GM11168 (cell line): ENCODE measurements around the gene MYRIP.
"Not testable (repeated sequence)": the region's sequence is repeated elsewhere in the genome, so short reads cannot be mapped to it uniquely, and the experiment has no call there.

Experiments
- in situ Hi-C: fragments of 300-500 bp; cut with MboI; formaldehyde crosslinking; loops from one replicate; pipeline ENCODE4 v1.12.0; 2022; ENCODE audit warnings: low sequenced_read_pairs; ENCODE audit not compliant: unreplicated experiment

MYRIP gene

GRCh38 chr3:40104441-40104840, 295.0 kb downstream of the MYRIP start:
- in situ Hi-C loops = no loop called here

- in situ Hi-C loops = no loop called here
Measured at GRCh38 chr3:40108643-40109042, 299.2 kb downstream of the MYRIP start.

- in situ Hi-C loops = no loop called here
Measured at GRCh38 chr3:40109641-40110490, 300.5 kb downstream of the MYRIP start.

- in situ Hi-C loops = no loop called here
Measured at GRCh38 chr3:40116478-40117177, 307.2 kb downstream of the MYRIP start.

GRCh38 chr3:40118091-40118490, 308.7 kb downstream of the MYRIP start:
- in situ Hi-C loops = no loop called here

- in situ Hi-C loops = no loop called here
Measured at GRCh38 chr3:40120067-40120692, 310.8 kb downstream of the MYRIP start.

GRCh38 chr3:40120806-40121205, 311.4 kb downstream of the MYRIP start:
- in situ Hi-C loops = no loop called here

GRCh38 chr3:40124918-40125317, 315.5 kb downstream of the MYRIP start:
- in situ Hi-C loops = no loop called here

- in situ Hi-C loops = no loop called here
Measured at GRCh38 chr3:40128166-40128565, 318.8 kb downstream of the MYRIP start.

GRCh38 chr3:40129510-40129909, 320.1 kb downstream of the MYRIP start:
- in situ Hi-C loops = no loop called here

GRCh38 chr3:40129981-40130380, 320.6 kb downstream of the MYRIP start:
- in situ Hi-C loops = no loop called here

- in situ Hi-C loops = no loop called here
Measured at GRCh38 chr3:40130721-40131120, 321.3 kb downstream of the MYRIP start.

- in situ Hi-C loops = not testable (repeated sequence)
Measured at GRCh38 chr3:40133886-40134575, 324.6 kb downstream of the MYRIP start.

- in situ Hi-C loops = no loop called here
Measured at GRCh38 chr3:40137591-40138295, 328.3 kb downstream of the MYRIP start.

GRCh38 chr3:40143283-40144090, 334.1 kb downstream of the MYRIP start:
- in situ Hi-C loops = no loop called here

- in situ Hi-C loops = no loop called here
Measured at GRCh38 chr3:40148827-40149226, 339.4 kb downstream of the MYRIP start.

- in situ Hi-C loops = no loop called here
Measured at GRCh38 chr3:40152482-40153133, 343.2 kb downstream of the MYRIP start.

GRCh38 chr3:40160933-40161332, 351.5 kb downstream of the MYRIP start:
- in situ Hi-C loops = no loop called here

GRCh38 chr3:40162616-40163015, 353.2 kb downstream of the MYRIP start:
- in situ Hi-C loops = no loop called here
